ENCODE measurements around the gene IFFO2. TPM values are rescaled to one million over a fixed set of nuclear protein-coding genes. Genes with fewer than 3 reads are reported as not detected.

The IFFO2 gene
- total and polyA plus RNA-seq, 4 donors, result 0.88 to 7.4 (median 3.0) TPM

- 36% methylated on average over 4 of the region's 4 CpGs for WGBS
- no peak for TF ChIP-seq RAD21 (IDR thresholded peaks at IDR 0.05)
- no peak for TF ChIP-seq HNF4A (conservative IDR thresholded peaks at IDR 0.05)
- no peaks in the 10 kb centered on the region for H3K27me3 ChIP-seq (ENCODE audit: control insufficient read depth in 4 of 4, insufficient read depth in 4 of 4, low read length in 3 of 4)
- peaks cover 24 to 68% (median 46%) of the 10 kb centered on the region in 4 donors for H3K36me3 ChIP-seq (ENCODE audit: control insufficient read depth in 4 of 4, insufficient read depth in 3 of 4, low read depth in 1 of 4, low read length in 3 of 4)
- no peak overlapping the region for H3K27ac ChIP-seq (ENCODE audit: low read depth in 1 of 2, low read length in 2 of 2)
- H3K4me1 ChIP-seq (ENCODE audit: control insufficient read depth in 4 of 4, insufficient read depth in 4 of 4, low read length in 3 of 4), result peaks cover 0 to 11% (median 3%) of the 10 kb centered on the region in 4 donors
- no peak overlapping the region for H3K9ac ChIP-seq (ENCODE audit: low read depth in 1 of 2, low read length in 2 of 2)
- DNase-seq (ENCODE audit: low spot score), result no peak
- H3K4me3 ChIP-seq (ENCODE audit: low read depth in 1 of 3, low read length in 3 of 3), result no peak overlapping the region
- H3K9me3 ChIP-seq (ENCODE audit: control insufficient read depth in 4 of 4, low read length in 3 of 4), result no peaks in the 10 kb centered on the region
Observed at GRCh38 chr1:18884419-18884717, 72.1 kb downstream of the IFFO2 start.

- TF ChIP-seq SP1 (IDR thresholded peaks at IDR 0.05), result no peak
- peak; percentile 90 to 94 for TF ChIP-seq RAD21 (IDR thresholded peaks at IDR 0.05)
- no peak for TF ChIP-seq GABPA (IDR thresholded peaks at IDR 0.05 in 1 of 2, conservative IDR thresholded peaks at IDR 0.05 in 1 of 2)
- TF ChIP-seq, protein P1, sequence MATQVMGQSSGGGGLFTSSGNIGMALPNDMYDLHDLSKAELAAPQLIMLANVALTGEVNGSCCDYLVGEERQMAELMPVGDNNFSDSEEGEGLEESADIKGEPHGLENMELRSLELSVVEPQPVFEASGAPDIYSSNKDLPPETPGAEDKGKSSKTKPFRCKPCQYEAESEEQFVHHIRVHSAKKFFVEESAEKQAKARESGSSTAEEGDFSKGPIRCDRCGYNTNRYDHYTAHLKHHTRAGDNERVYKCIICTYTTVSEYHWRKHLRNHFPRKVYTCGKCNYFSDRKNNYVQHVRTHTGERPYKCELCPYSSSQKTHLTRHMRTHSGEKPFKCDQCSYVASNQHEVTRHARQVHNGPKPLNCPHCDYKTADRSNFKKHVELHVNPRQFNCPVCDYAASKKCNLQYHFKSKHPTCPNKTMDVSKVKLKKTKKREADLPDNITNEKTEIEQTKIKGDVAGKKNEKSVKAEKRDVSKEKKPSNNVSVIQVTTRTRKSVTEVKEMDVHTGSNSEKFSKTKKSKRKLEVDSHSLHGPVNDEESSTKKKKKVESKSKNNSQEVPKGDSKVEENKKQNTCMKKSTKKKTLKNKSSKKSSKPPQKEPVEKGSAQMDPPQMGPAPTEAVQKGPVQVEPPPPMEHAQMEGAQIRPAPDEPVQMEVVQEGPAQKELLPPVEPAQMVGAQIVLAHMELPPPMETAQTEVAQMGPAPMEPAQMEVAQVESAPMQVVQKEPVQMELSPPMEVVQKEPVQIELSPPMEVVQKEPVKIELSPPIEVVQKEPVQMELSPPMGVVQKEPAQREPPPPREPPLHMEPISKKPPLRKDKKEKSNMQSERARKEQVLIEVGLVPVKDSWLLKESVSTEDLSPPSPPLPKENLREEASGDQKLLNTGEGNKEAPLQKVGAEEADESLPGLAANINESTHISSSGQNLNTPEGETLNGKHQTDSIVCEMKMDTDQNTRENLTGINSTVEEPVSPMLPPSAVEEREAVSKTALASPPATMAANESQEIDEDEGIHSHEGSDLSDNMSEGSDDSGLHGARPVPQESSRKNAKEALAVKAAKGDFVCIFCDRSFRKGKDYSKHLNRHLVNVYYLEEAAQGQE (IDR thresholded peaks at IDR 0.05), result no peak
- TF ChIP-seq FOXA2 (IDR thresholded peaks at IDR 0.05), result no peak
- peak in 1 of 2 donors; percentile 18 for TF ChIP-seq RXRA (IDR thresholded peaks at IDR 0.05)
- TF ChIP-seq, protein P2, sequence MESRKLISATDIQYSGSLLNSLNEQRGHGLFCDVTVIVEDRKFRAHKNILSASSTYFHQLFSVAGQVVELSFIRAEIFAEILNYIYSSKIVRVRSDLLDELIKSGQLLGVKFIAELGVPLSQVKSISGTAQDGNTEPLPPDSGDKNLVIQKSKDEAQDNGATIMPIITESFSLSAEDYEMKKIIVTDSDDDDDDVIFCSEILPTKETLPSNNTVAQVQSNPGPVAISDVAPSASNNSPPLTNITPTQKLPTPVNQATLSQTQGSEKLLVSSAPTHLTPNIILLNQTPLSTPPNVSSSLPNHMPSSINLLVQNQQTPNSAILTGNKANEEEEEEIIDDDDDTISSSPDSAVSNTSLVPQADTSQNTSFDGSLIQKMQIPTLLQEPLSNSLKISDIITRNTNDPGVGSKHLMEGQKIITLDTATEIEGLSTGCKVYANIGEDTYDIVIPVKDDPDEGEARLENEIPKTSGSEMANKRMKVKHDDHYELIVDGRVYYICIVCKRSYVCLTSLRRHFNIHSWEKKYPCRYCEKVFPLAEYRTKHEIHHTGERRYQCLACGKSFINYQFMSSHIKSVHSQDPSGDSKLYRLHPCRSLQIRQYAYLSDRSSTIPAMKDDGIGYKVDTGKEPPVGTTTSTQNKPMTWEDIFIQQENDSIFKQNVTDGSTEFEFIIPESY (IDR thresholded peaks at IDR 0.05), result no peak
- TF ChIP-seq HNF4G (IDR thresholded peaks at IDR 0.05), result no peak
- peak; percentile 88 for TF ChIP-seq CTCF (IDR thresholded peaks at IDR 0.05; ENCODE audit: low read depth, low read length, missing input control)
- no peaks in the 10 kb centered on the region for H3K27me3 ChIP-seq (ENCODE audit: control insufficient read depth in 4 of 4, insufficient read depth in 4 of 4, low read length in 3 of 4)
- H3K4me3 ChIP-seq (ENCODE audit: low read depth in 1 of 3, low read length in 3 of 3), result no peak overlapping the region
- peak; percentile 80 for DNase-seq (ENCODE audit: low spot score)
- 49% methylated on average over 14 of the region's 14 CpGs for WGBS
- peaks cover 28 to 72% (median 46%) of the 10 kb centered on the region in 4 donors for H3K36me3 ChIP-seq (ENCODE audit: control insufficient read depth in 4 of 4, insufficient read depth in 3 of 4, low read depth in 1 of 4, low read length in 3 of 4)
- H3K9me3 ChIP-seq (ENCODE audit: control insufficient read depth in 4 of 4, low read length in 3 of 4), result no peaks in the 10 kb centered on the region
- H3K27ac ChIP-seq (ENCODE audit: low read depth in 1 of 2, low read length in 2 of 2), result no peak overlapping the region
- H3K4me1 ChIP-seq (ENCODE audit: control insufficient read depth in 4 of 4, insufficient read depth in 4 of 4, low read length in 3 of 4), result peaks cover 0 to 6% (median 1%) of the 10 kb centered on the region in 4 donors
- no peak overlapping the region for H3K9ac ChIP-seq (ENCODE audit: low read depth in 1 of 2, low read length in 2 of 2)
Observed at GRCh38 chr1:18883636-18884418, 72.6 kb downstream of the IFFO2 start.

Measured in liver (tissue), 9 donors.